GM12878 (cell line): ENCODE results near the gene NT5C3A.

ENCODE experiments used
- BCLAF1 ChIP-seq: fragments of 450-650 bp; IDR thresholded peaks from 2 replicates; pipeline ENCODE4 v1.6.1; 2017; ENCODE audit warnings: antibody characterized with exemption, mild to moderate bottlenecking, moderate library complexity
- CTCF ChIP-seq, 3 experiments: IDR thresholded peaks in 2 of 3; conservative IDR thresholded peaks in 1 of 3; 2 replicates each; pipeline ENCODE4 v1.5.1; 2011; ENCODE audit warnings: low read depth in 3 of 3, low read length in 3 of 3, mild to moderate bottlenecking in 3 of 3, control low read depth in 2 of 3, moderate library complexity in 2 of 3, inconsistent platforms in 1 of 3, mixed read lengths in 1 of 3; ENCODE audit not compliant: control insufficient read depth in 2 of 3, insufficient read depth in 1 of 3; ENCODE audit errors: extremely low read depth in 1 of 3
- ETV6 ChIP-seq, 2 experiments: fragments of 450-650 bp in 1 of 2; IDR thresholded peaks in 1 of 2; conservative IDR thresholded peaks in 1 of 2; 2 replicates each; pipeline ENCODE4 v1.6.1; 2014; ENCODE audit warnings: antibody characterized with exemption in 1 of 2, borderline replicate concordance in 1 of 2, low read depth in 1 of 2, mild to moderate bottlenecking in 1 of 2, moderate library complexity in 1 of 2
- FOXK2 ChIP-seq: fragments of 450-650 bp; IDR thresholded peaks from 2 replicates; pipeline ENCODE4 v1.6.1; 2017; ENCODE audit warnings: mild to moderate bottlenecking, moderate library complexity
- NR2C2 ChIP-seq: IDR thresholded peaks from 2 replicates; pipeline ENCODE4 v1.6.1; 2011; ENCODE audit warnings: borderline replicate concordance, low read depth; ENCODE audit not compliant: control insufficient read depth, insufficient read length
- POLR2A ChIP-seq: IDR thresholded peaks from 2 replicates; pipeline ENCODE4 v1.6.1; 2011; ENCODE audit warnings: low read depth, mild to moderate bottlenecking, low read length
- RAD21 ChIP-seq: IDR thresholded peaks from 2 replicates; pipeline ENCODE4 v1.6.1; 2011; ENCODE audit warnings: mild to moderate bottlenecking, low read depth, low read length, moderate library complexity; ENCODE audit not compliant: insufficient read depth
- RFX5 ChIP-seq: IDR thresholded peaks from 2 replicates; pipeline ENCODE4 v1.6.1; 2011; ENCODE audit warnings: low read depth, low read length, improper control_type of control experiment
- TCF7 ChIP-seq: IDR thresholded peaks from 2 replicates; pipeline ENCODE4 v1.6.1; 2014; ENCODE audit warnings: antibody characterized with exemption, borderline replicate concordance

- no peak for TF ChIP-seq BCLAF1
- no peak for TF ChIP-seq CTCF (IDR thresholded peaks at IDR 0.05 in 2 of 3, conservative IDR thresholded peaks at IDR 0.05 in 1 of 3; ENCODE audit: control insufficient read depth in 2 of 3, extremely low read depth in 1 of 3, insufficient read depth in 1 of 3, low read depth in 3 of 3, low read length in 3 of 3)
- TF ChIP-seq RAD21 = no peak
- no peak for TF ChIP-seq POLR2A
- TF ChIP-seq RFX5 = no peak
- no peak for TF ChIP-seq NR2C2
- TF ChIP-seq TCF7 = no peak
- TF ChIP-seq ETV6 (conservative IDR thresholded peaks at IDR 0.05 in 1 of 2, IDR thresholded peaks at IDR 0.05 in 1 of 2; ENCODE audit: borderline replicate concordance in 1 of 2, low read depth in 1 of 2) = no peak
- no peak for TF ChIP-seq FOXK2
These were observed 13.4 kb upstream of the NT5C3A start for GRCh38 chr7:33075818-33076518.
